HepG2 (cell line): Measurements from ENCODE around the gene TGFBI. TPM values are rescaled to one million over a fixed set of nuclear protein-coding genes. Genes with fewer than 3 reads are reported as not detected.

ENCODE experiments used
- CEBPG ChIP-seq: IDR thresholded peaks from 2 replicates; pipeline ENCODE4 v1.6.1; 2016
- CREB1 ChIP-seq, 2 experiments: fragments of 450-650 bp in 1 of 2; IDR thresholded peaks; 2 replicates each; pipeline ENCODE4 v1.6.1; 2016 to 2017; ENCODE audit warnings: control low read depth in 1 of 2, mild to moderate bottlenecking in 1 of 2, missing compliant biosample characterization in 1 of 2, missing genetic modification characterization in 1 of 2
- PCBP2 ChIP-seq: fragments of 200-400 bp; formaldehyde crosslinking; optimal IDR thresholded peaks from 2 replicates; pipeline ENCODE3; 2018; ENCODE audit warnings: low read length, low read depth; ENCODE audit not compliant: poor library complexity, severe bottlenecking
- ZNF205 ChIP-seq: IDR thresholded peaks from 2 replicates; pipeline ENCODE4 v1.6.1; 2018; ENCODE audit warnings: missing biosample characterization, missing genetic modification reagents
- ZNF672 ChIP-seq: sonication (generic); formaldehyde crosslinking; IDR thresholded peaks from 2 replicates; pipeline ENCODE4 v1.8.1; 2022; ENCODE audit warnings: missing genetic modification reagents
- ZNF747 ChIP-seq: sonication (generic); formaldehyde crosslinking; IDR thresholded peaks from 2 replicates; pipeline ENCODE4 v1.8.1; 2023; ENCODE audit warnings: missing genetic modification reagents, mild to moderate bottlenecking, borderline replicate concordance
- polyA plus RNA-seq, 8 experiments: library from polyadenylated mRNA; depleted of rRNA in 3 of 8; stranded (reverse) in 7 of 8; unstranded in 1 of 8; fragments of >200 nt; fragmentation: Illumina TruSeq in 4 of 8; extraction: Trizol in 4 of 8; gene quantifications; 2 replicates each; pipeline versions ENCODE4 v1.2.1 to v1.2.3, GENCODE V29; 2011 to 2016; ENCODE audit warnings: low read depth in 4 of 8, missing spikeins in 1 of 8, mixed read lengths in 1 of 8; ENCODE audit not compliant: insufficient read depth in 1 of 8
- total RNA-seq, 5 experiments: library from RNA; depleted of rRNA; stranded (reverse); fragments of >200 nt; fragmentation: Illumina TruSeq; extraction: Trizol; gene quantifications; 2 replicates each; pipeline ENCODE4 v1.2.3, GENCODE V29; 2016; ENCODE audit warnings: low read depth in 1 of 5
- TF ChIP-seq, protein P1 (sequence below): sonication (generic); formaldehyde crosslinking; IDR thresholded peaks from 2 replicates; pipeline ENCODE4 v1.9.0; 2021; ENCODE audit warnings: missing genetic modification reagents, borderline replicate concordance
- TF ChIP-seq, protein P2 (sequence below): sonication (generic); formaldehyde crosslinking; IDR thresholded peaks from 2 replicates; pipeline ENCODE4 v1.4.0; 2020; ENCODE audit warnings: missing genetic modification reagents
- TF ChIP-seq, protein P3 (sequence below): sonication (generic); formaldehyde crosslinking; IDR thresholded peaks from 2 replicates; pipeline ENCODE4 v1.5.0; 2020; ENCODE audit warnings: missing genetic modification reagents
- TF ChIP-seq, protein P4 (sequence below): sonication (generic); formaldehyde crosslinking; IDR thresholded peaks from 2 replicates; pipeline ENCODE4 v1.5.0; 2020; ENCODE audit warnings: mild to moderate bottlenecking, missing genetic modification reagents

Gene TGFBI
- total and polyA plus RNA-seq, 2 of the 13 experiments (the other 11 are each of a cell fraction or from before 2014, with no cell fraction given) = 275 to 457 TPM

DNA sequence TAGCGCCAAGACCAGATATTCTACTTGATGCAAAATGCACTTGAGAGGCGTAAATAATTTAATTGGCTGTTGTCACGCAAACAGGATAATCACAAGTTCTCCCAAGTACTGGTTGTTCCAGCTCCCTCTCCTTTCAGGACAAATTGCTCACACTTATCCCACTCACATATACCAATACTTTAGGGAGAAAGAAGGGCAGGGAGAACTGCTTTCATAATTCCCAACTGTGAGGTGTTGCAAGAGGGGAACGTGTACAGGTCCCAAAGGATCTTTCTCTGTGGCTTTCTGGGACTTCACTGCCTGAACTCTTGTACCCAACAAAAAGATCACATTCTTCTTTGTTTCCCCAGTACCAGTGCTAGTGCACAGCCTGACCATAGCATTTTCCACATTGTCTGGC, 21.5 kb upstream of the TGFBI start (continued):
- TF ChIP-seq, protein P1, sequence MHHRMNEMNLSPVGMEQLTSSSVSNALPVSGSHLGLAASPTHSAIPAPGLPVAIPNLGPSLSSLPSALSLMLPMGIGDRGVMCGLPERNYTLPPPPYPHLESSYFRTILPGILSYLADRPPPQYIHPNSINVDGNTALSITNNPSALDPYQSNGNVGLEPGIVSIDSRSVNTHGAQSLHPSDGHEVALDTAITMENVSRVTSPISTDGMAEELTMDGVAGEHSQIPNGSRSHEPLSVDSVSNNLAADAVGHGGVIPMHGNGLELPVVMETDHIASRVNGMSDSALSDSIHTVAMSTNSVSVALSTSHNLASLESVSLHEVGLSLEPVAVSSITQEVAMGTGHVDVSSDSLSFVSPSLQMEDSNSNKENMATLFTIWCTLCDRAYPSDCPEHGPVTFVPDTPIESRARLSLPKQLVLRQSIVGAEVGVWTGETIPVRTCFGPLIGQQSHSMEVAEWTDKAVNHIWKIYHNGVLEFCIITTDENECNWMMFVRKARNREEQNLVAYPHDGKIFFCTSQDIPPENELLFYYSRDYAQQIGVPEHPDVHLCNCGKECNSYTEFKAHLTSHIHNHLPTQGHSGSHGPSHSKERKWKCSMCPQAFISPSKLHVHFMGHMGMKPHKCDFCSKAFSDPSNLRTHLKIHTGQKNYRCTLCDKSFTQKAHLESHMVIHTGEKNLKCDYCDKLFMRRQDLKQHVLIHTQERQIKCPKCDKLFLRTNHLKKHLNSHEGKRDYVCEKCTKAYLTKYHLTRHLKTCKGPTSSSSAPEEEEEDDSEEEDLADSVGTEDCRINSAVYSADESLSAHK (CRISPR knock-in tag) = no peak
- TF ChIP-seq, protein P2, sequence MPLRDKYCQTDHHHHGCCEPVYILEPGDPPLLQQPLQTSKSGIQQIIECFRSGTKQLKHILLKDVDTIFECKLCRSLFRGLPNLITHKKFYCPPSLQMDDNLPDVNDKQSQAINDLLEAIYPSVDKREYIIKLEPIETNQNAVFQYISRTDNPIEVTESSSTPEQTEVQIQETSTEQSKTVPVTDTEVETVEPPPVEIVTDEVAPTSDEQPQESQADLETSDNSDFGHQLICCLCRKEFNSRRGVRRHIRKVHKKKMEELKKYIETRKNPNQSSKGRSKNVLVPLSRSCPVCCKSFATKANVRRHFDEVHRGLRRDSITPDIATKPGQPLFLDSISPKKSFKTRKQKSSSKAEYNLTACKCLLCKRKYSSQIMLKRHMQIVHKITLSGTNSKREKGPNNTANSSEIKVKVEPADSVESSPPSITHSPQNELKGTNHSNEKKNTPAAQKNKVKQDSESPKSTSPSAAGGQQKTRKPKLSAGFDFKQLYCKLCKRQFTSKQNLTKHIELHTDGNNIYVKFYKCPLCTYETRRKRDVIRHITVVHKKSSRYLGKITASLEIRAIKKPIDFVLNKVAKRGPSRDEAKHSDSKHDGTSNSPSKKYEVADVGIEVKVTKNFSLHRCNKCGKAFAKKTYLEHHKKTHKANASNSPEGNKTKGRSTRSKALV (CRISPR knock-in tag) = no peak
- TF ChIP-seq CEBPG (peak; percentile 75), ZNF672 (CRISPR knock-in tag) (no peak), CREB1 (IDR thresholded peaks at IDR 0.05) (no peak), CREB1 (CRISPR knock-in tag; IDR thresholded peaks at IDR 0.05) (no peak), PCBP2 (no peak), ZNF747 (no peak), ZNF205 (no peak)
- TF ChIP-seq, protein P3, sequence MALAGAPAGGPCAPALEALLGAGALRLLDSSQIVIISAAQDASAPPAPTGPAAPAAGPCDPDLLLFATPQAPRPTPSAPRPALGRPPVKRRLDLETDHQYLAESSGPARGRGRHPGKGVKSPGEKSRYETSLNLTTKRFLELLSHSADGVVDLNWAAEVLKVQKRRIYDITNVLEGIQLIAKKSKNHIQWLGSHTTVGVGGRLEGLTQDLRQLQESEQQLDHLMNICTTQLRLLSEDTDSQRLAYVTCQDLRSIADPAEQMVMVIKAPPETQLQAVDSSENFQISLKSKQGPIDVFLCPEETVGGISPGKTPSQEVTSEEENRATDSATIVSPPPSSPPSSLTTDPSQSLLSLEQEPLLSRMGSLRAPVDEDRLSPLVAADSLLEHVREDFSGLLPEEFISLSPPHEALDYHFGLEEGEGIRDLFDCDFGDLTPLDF (CRISPR knock-in tag) = no peak
- TF ChIP-seq, protein P4, sequence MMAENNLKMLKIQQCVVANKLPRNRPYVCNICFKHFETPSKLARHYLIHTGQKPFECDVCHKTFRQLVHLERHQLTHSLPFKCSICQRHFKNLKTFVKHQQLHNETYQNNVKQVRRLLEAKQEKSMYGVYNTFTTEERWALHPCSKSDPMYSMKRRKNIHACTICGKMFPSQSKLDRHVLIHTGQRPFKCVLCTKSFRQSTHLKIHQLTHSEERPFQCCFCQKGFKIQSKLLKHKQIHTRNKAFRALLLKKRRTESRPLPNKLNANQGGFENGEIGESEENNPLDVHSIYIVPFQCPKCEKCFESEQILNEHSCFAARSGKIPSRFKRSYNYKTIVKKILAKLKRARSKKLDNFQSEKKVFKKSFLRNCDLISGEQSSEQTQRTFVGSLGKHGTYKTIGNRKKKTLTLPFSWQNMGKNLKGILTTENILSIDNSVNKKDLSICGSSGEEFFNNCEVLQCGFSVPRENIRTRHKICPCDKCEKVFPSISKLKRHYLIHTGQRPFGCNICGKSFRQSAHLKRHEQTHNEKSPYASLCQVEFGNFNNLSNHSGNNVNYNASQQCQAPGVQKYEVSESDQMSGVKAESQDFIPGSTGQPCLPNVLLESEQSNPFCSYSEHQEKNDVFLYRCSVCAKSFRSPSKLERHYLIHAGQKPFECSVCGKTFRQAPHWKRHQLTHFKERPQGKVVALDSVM (CRISPR knock-in tag) = no peak
